BJ (cell line): ENCODE data around the gene SLC22A23. TPM values are rescaled to one million over a fixed set of nuclear protein-coding genes. Genes with fewer than 3 reads are reported as not detected.

Experiments
- CTCF ChIA-PET: fragments of 350-600 bp; formaldehyde crosslinking; extraction: SDS; loops from one replicate; lab custom pipeline; 2021; ENCODE audit warnings: antibody characterized with exemption, inconsistent platforms; lab: Yijun Ruan, JAX
- POLR2A ChIA-PET: fragments of 300-600 bp; sonication (Branson Sonifier 250); formaldehyde crosslinking; extraction: SDS; loops from one replicate; lab custom pipeline; 2021; ENCODE audit warnings: antibody characterized with exemption; lab: Charles Lee
- DNase-seq: peaks from one replicate; pipeline ENCODE4 v3.0.0-alpha.2; 2011; ENCODE audit warnings: low read depth
- H3K27me3 ChIP-seq: 2 replicates; pipeline ENCODE4 v1.6.0; 2011; ENCODE audit warnings: low read length; ENCODE audit not compliant: control insufficient read depth, insufficient read depth
- H3K36me3 ChIP-seq: 2 replicates; pipeline ENCODE4 v1.5.1; 2011; ENCODE audit warnings: low read length; ENCODE audit not compliant: control insufficient read depth, insufficient read depth
- H3K4me3 ChIP-seq: 2 replicates; pipeline ENCODE4 v1.5.1; 2011; ENCODE audit warnings: low read depth, mild to moderate bottlenecking, control low read depth, low read length
- CTCF ChIP-seq: IDR thresholded peaks from 2 replicates; pipeline ENCODE4 v1.5.1; 2011; ENCODE audit warnings: low read depth, mild to moderate bottlenecking, control low read depth, inconsistent platforms, low read length, moderate library complexity; ENCODE audit not compliant: insufficient read depth
- polyA plus RNA-seq: library from polyadenylated mRNA; depleted of rRNA; stranded (reverse); fragments of >200 nt; gene quantifications from 2 replicates; pipeline ENCODE4 v1.2.3, GENCODE V29; 2011

The SLC22A23 gene
- polyA plus RNA-seq, 1 experiment, result 0.44 TPM

DNA sequence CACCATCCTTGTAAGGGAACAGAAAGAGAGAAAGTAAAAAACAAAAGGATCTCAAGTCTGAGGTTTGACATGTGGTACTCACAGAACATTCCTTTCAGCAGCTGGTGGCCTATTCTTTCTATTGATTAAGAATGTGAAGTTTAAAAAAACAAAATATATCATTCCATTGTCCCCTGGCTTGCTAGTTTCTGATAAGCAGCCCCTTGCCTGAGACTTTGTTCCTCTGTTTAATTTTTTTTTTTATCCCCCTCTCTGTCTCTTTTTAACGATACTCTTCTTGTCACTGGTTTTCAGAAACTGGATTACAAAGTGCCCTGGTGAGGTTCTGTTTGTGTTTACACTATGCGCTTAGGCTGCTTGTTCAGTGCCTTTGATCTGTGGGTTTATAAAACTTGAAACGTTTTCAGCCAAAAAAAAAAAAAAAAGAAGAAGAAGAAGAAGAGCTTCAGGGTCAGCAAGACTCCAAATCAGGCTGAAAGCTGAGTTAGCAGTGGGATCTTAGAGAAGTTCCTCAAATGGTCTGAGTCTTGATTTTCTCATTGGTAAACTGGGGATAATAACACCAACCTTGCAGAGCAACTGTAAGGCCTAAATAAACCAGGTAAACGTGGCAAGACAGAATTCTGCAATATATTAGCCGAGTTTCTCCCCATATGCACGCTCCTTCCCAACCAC, 45.1 kb upstream of the SLC22A23 start:
- no peak overlapping the region for H3K4me3 ChIP-seq
- peaks cover 15% of the 10 kb centered on the region for H3K27me3 ChIP-seq
- no peaks in the 10 kb centered on the region for H3K36me3 ChIP-seq
- ChIA-PET CTCF (interaction anchor here (0.7 to 0.9 kb wide), 2 partner anchors 13 to 110 kb away, joined by 3 read pairs; no protein-coding TSS in a partner anchor), POLR2A (no interaction called here)
- DNase-seq, result no peak
- TF ChIP-seq CTCF, result no peak

GRCh38 chr6:3500262-3501014, 43.6 kb upstream of the SLC22A23 start:
- ChIA-PET CTCF (interaction anchor here (0.6 to 0.9 kb wide), 2 partner anchors 11 to 24 kb away, joined by 3 to 4 read pairs; no protein-coding TSS in a partner anchor), POLR2A (no interaction called here)
- peak; percentile 75 for DNase-seq
- Histone ChIP-seq H3K4me3 (no peak overlapping the region), H3K27me3 (peaks cover 18% of the 10 kb centered on the region), H3K36me3 (no peaks in the 10 kb centered on the region)
- TF ChIP-seq CTCF, result no peak

DNA sequence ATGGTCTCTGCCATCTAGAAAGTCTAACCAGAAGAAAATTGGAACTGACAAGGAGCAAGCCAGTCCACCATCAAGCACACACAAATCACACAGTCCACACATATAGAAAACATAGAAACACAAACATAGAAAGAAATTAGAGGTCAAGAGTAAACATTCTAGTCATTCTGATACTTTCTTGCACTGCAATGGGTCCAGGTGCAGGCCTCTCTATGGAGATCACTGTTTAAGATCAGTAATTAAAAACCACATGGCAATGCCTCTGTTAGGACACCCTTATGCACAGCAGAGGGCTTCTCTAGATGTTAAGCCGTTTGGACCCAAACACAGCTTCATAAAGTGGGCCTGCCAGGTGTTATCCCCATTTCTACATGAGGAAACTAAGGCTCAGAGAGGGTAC, 42.8 kb upstream of the SLC22A23 start:
- ChIA-PET POLR2A (no interaction called here), CTCF (no interaction called here)
- Histone ChIP-seq H3K4me3 (no peak overlapping the region), H3K27me3 (peaks cover 22% of the 10 kb centered on the region), H3K36me3 (no peaks in the 10 kb centered on the region)
- no peak for DNase-seq
- no peak for TF ChIP-seq CTCF

DNA sequence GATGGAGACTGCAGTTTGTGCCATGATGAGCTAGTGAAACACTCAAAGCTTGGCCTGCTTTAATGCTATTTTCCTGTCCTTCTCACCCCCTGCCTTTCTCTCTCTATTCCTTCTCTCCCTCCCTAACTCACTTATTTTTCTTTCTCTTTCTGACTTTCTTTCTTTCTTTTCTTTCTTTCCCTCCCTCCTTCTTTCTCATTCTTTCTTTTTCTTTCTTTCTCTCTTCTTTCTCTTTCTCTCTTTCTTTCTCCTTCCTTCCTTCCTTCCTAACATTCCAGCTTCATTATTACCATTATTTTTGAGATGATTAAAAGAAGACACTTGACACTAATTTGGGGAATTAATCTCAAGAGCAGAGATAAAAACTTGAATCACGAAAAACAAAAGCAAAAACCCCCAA, 39.5 kb upstream of the SLC22A23 start:
- ChIA-PET CTCF (no interaction called here), POLR2A (no interaction called here)
- TF ChIP-seq CTCF, result no peak
- Histone ChIP-seq H3K27me3 (peaks cover 26% of the 10 kb centered on the region), H3K4me3 (no peak overlapping the region), H3K36me3 (no peaks in the 10 kb centered on the region)
- DNase-seq, result no peak

DNA sequence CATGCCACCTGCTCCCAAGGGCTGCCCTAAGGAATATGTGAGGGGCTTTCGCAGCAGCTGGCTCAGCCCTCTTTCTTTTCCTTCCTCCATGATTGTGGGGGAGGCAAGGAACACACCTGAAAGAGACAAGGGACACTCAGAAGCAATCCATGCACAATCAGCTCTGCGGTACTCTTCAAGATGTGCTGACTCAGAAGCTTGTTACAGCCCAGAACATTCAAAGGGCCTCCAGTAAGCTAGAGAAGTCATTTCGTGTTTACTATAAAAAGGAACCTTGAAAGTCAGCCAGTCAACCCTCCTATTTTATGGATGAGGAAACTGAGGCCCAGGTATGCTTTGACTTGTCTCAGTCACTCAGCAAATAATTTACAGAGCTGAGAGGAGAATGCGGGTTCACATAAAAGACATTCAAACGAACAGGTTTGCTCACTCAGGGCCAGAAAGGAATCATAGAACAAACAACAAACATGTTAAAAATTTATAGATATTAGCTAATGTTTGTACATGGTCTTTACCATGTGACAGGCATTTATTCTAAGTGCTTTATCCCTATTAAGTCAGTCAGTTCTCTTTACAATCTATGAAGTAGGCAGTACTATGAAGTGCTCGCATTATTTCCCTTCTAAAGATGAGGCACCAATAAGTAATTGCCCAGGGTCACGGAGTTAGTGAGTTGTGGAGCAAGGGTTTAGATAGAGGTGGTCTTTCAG, 37.7 kb upstream of the SLC22A23 start:
- POLR2A ChIA-PET, result no interaction called here
- CTCF ChIA-PET, result no interaction called here
- TF ChIP-seq CTCF, result no peak
- DNase-seq, result no peak
- Histone ChIP-seq H3K36me3 (no peaks in the 10 kb centered on the region), H3K4me3 (no peak overlapping the region), H3K27me3 (peaks cover 28% of the 10 kb centered on the region)
